Measurements from ENCODE around the gene TCIRG1.

TCIRG1 gene

DNA sequence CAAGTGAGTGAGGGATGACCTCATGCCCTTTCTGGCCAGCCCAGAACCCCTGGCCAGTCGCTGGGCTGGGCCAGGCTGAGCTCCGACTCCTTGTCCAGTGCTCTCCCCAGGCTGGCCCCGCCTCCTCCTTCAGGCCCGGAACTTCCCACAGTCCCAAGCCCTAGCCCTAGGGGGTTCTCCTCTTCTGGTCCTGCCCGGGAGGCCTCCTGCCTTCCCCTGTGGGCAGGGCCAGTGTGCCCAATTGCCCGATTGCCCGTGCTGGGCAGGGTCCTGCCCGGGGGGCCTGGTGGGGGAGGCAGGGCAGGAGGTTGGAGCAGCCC, 4.2 kb downstream of the TCIRG1 start:
- no peak overlapping the region for H3K4me3 ChIP-seq (ENCODE audit: low read length)
- no peak overlapping the region for H3K9ac ChIP-seq (ENCODE audit: low read length)
- peaks cover 15% of the 10 kb centered on the region for H3K4me1 ChIP-seq (ENCODE audit: low read length)
- DNase-seq: no peak
- no peaks in the 10 kb centered on the region for H3K27me3 ChIP-seq (replicated peaks; ENCODE audit: insufficient read depth, low read length)
- H3K27ac ChIP-seq (ENCODE audit: low read length): no peak overlapping the region
- H2AFZ ChIP-seq (ENCODE audit: low read length): no peak overlapping the region
- no peaks in the 10 kb centered on the region; the same call in 1 of the 2 replicates for H3K36me3 ChIP-seq (replicated peaks; ENCODE audit: insufficient read depth, low read length)
- no peak overlapping the region for H3K4me2 ChIP-seq (ENCODE audit: low read depth, low read length)
- peaks cover 14% of the 10 kb centered on the region; the same call in 1 of the 2 replicates for H3F3A ChIP-seq (ENCODE audit: insufficient read depth, low read length)
- no peaks in the 10 kb centered on the region for H3K9me3 ChIP-seq (replicated peaks; ENCODE audit: insufficient read depth, low read length)
- H3K79me2 ChIP-seq (ENCODE audit: low read length): peaks cover 69% of the 10 kb centered on the region
- peaks cover 5% of the 10 kb centered on the region; the same call in 1 of the 2 replicates for H4K20me1 ChIP-seq (ENCODE audit: insufficient read depth, low read length)
- H3K9me2 ChIP-seq (replicated peaks; ENCODE audit: insufficient read depth, low read length): no peaks in the 10 kb centered on the region
- TF ChIP-seq EZH2phosphoT487 (IDR thresholded peaks at IDR 0.05; ENCODE audit: low read length): no peak
- no peak for TF ChIP-seq EZH2 (optimal IDR thresholded peaks at IDR 0.05; ENCODE audit: low read depth, low read length)
- no peak for TF ChIP-seq CTCF (IDR thresholded peaks at IDR 0.05; ENCODE audit: low read length)

GRCh38 chr11:68043349-68044144, 4.7 kb downstream of the TCIRG1 start:
- Histone ChIP-seq H3K9ac (ENCODE audit: low read length) (no peak overlapping the region), H3K27me3 (replicated peaks; ENCODE audit: insufficient read depth, low read length) (no peaks in the 10 kb centered on the region), H3K4me3 (ENCODE audit: low read length) (no peak overlapping the region), H3K27ac (ENCODE audit: low read length) (no peak overlapping the region), H2AFZ (ENCODE audit: low read length) (no peak overlapping the region), H4K20me1 (ENCODE audit: insufficient read depth, low read length) (peaks cover 5% of the 10 kb centered on the region; the same call in 1 of the 2 replicates), H3K9me3 (replicated peaks; ENCODE audit: insufficient read depth, low read length) (no peaks in the 10 kb centered on the region), H3K4me2 (ENCODE audit: low read depth, low read length) (no peak overlapping the region), H3K79me2 (ENCODE audit: low read length) (peaks cover 68% of the 10 kb centered on the region), H3F3A (ENCODE audit: insufficient read depth, low read length) (peaks cover 9% of the 10 kb centered on the region; the same call in 1 of the 2 replicates), H3K4me1 (ENCODE audit: low read length) (peaks cover 10% of the 10 kb centered on the region), H3K9me2 (replicated peaks; ENCODE audit: insufficient read depth, low read length) (no peaks in the 10 kb centered on the region), H3K36me3 (replicated peaks; ENCODE audit: insufficient read depth, low read length) (no peaks in the 10 kb centered on the region; the same call in 1 of the 2 replicates)
- no peak for DNase-seq
- TF ChIP-seq CTCF (IDR thresholded peaks at IDR 0.05; ENCODE audit: low read length): no peak
- TF ChIP-seq EZH2phosphoT487 (IDR thresholded peaks at IDR 0.05; ENCODE audit: low read length): no peak
- TF ChIP-seq EZH2 (optimal IDR thresholded peaks at IDR 0.05; ENCODE audit: low read depth, low read length): no peak

DNA sequence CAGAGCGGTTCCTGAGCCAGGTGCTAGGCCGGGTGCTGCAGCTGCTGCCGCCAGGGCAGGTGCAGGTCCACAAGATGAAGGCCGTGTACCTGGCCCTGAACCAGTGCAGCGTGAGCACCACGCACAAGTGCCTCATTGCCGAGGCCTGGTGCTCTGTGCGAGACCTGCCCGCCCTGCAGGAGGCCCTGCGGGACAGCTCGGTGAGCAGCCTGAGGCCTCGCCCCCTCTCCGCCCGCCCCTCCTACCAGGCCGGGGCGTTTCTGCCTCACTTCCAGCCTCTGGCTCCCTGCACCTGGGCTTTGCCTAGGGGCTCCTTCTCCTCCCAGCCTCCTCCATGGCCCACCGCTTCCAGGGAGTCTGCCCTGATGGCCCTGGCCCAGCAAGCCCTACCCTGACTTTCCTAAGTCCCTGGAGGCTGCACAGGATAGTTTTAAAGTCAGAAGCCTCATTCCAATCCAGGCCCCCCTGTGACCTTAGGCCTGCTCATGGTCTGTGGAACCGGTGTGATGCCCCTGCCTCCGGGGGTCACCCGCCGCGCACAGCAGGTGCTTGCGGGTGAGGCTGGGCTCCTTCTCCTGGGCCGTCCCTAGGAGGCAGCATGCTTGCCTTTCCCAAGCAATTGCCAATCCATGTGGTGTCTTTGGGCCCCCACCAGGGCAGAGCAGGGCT, 5.5 kb downstream of the TCIRG1 start:
- no peak for TF ChIP-seq EZH2phosphoT487 (IDR thresholded peaks at IDR 0.05; ENCODE audit: low read length)
- no peak for TF ChIP-seq CTCF (IDR thresholded peaks at IDR 0.05; ENCODE audit: low read length)
- no peak for TF ChIP-seq EZH2 (optimal IDR thresholded peaks at IDR 0.05; ENCODE audit: low read depth, low read length)
- Histone ChIP-seq H2AFZ (ENCODE audit: low read length) (no peak overlapping the region), H3K36me3 (replicated peaks; ENCODE audit: insufficient read depth, low read length) (no peaks in the 10 kb centered on the region; the same call in 1 of the 2 replicates), H4K20me1 (ENCODE audit: insufficient read depth, low read length) (peaks cover 5% of the 10 kb centered on the region; the same call in 1 of the 2 replicates), H3K9me2 (replicated peaks; ENCODE audit: insufficient read depth, low read length) (no peaks in the 10 kb centered on the region), H3K4me3 (ENCODE audit: low read length) (no peak overlapping the region), H3K9me3 (replicated peaks; ENCODE audit: insufficient read depth, low read length) (no peaks in the 10 kb centered on the region), H3K27me3 (replicated peaks; ENCODE audit: insufficient read depth, low read length) (no peaks in the 10 kb centered on the region), H3K4me2 (ENCODE audit: low read depth, low read length) (no peak overlapping the region), H3K9ac (ENCODE audit: low read length) (no peak overlapping the region), H3K4me1 (ENCODE audit: low read length) (peaks cover 9% of the 10 kb centered on the region), H3F3A (ENCODE audit: insufficient read depth, low read length) (peaks cover 8% of the 10 kb centered on the region; the same call in 1 of the 2 replicates), H3K27ac (ENCODE audit: low read length) (no peak overlapping the region), H3K79me2 (ENCODE audit: low read length) (peaks cover 61% of the 10 kb centered on the region)
- DNase-seq: no peak
